GM13977 (cell line): ENCODE results near the gene ACTN2.
"Not testable (repeated sequence)": the region's sequence is repeated elsewhere in the genome, so short reads cannot be mapped to it uniquely, and the experiment has no call there.

Experiments used
- DNase-seq: peaks from one replicate; pipeline ENCODE4 v3.0.0; 2012; ENCODE audit warnings: low spot score
- in situ Hi-C: fragments of 300-500 bp; cut with MboI; formaldehyde crosslinking; loops from one replicate; pipeline ENCODE4 v1.12.0; 2022; ENCODE audit warnings: low sequenced_read_pairs, low pct_unique_long_range_greater_than_20kb, mixed read lengths, inconsistent platforms; ENCODE audit not compliant: unreplicated experiment
- TF ChIP-seq, protein P1 (sequence below): IDR thresholded peaks from 2 replicates; pipeline ENCODE4 v1.5.1; 2012; ENCODE audit warnings: mild to moderate bottlenecking, control low read depth; ENCODE audit not compliant: insufficient read depth; ENCODE audit errors: extremely low read depth, missing control alignments

ACTN2 gene

DNA sequence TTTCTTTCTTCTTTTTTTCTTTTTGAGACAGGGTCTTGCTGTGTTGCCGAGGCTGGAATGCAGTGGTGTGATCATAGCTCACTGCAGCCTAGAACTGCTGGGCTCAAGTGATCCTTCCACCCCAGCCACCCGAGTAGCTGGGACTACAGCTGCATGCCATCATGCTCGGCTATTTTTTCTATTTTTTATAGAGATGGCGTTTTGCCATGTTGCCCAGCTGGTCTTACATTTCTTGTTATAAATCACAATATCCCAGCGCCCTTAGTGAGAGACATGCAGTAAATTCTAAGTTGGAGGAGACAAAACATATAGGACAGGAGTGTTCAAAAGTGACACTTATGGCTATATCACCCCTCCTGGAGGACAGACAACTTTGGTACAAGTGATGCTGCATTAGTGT lies 31.3 kb upstream of the ACTN2 start:
- DNase-seq = no peak
- TF ChIP-seq, protein P1, sequence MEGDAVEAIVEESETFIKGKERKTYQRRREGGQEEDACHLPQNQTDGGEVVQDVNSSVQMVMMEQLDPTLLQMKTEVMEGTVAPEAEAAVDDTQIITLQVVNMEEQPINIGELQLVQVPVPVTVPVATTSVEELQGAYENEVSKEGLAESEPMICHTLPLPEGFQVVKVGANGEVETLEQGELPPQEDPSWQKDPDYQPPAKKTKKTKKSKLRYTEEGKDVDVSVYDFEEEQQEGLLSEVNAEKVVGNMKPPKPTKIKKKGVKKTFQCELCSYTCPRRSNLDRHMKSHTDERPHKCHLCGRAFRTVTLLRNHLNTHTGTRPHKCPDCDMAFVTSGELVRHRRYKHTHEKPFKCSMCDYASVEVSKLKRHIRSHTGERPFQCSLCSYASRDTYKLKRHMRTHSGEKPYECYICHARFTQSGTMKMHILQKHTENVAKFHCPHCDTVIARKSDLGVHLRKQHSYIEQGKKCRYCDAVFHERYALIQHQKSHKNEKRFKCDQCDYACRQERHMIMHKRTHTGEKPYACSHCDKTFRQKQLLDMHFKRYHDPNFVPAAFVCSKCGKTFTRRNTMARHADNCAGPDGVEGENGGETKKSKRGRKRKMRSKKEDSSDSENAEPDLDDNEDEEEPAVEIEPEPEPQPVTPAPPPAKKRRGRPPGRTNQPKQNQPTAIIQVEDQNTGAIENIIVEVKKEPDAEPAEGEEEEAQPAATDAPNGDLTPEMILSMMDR = no peak
- in situ Hi-C loops = no loop called here

DNA sequence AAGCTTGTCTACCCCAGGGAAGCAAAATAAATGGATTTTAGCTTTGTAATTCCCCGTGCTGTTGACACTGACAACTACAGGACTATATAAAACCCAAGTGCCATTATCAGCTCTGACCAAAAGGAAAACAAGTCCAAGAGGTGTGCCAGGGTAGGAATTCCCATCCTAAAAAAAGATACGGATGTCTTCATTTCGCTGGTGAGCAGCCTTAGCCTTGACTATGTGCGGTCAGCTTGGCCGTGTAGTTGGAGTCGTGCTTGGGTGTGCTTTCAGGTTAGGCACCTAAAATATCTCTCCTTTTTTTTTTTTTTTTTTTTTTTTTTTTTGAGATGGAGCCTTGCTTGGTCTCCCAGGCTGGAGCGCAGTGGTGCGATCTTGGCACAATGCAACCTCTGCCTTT lies 28.9 kb upstream of the ACTN2 start:
- TF ChIP-seq, protein P1 = no peak
- in situ Hi-C loops = no loop called here
- no peak for DNase-seq

DNA sequence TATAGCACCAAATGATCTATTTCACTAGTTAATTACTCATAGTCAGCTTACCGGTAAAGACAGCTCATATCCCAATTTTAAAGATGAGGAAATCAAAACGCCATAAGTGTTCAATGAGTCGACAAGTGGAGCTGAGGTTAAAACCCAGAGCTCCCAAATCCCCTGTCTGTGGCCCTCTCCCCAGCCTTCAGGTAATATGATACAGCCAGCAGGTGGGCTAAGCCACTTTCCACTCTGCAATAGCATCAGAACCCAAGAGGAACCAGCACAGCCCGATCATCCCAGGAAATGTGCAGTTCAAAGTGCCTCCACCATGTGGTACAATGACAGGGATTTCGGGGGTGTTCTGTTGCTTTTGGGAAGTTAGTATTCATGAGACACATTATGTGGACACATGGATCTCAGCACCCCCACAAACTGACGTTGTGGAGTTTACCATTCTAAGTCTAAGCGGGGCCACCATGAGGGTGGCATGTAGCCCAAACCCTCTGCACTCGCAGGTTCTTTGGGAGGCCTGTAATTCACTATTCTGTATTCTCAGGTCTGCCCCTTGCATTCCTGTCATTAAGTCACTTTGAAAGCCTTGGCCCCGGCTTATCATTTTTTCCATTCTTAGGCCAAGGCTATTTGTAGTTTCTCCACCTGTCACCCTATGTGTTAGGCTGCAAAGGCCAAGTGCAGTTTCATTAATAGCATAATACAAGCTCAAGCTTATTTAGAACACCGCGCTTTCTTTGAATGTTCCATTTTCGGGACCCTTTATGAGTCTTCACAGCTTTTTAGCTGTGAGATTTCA lies 26.3 kb upstream of the ACTN2 start:
- in situ Hi-C loops = no loop called here
- no peak for DNase-seq
- TF ChIP-seq, protein P1 = no peak

DNA sequence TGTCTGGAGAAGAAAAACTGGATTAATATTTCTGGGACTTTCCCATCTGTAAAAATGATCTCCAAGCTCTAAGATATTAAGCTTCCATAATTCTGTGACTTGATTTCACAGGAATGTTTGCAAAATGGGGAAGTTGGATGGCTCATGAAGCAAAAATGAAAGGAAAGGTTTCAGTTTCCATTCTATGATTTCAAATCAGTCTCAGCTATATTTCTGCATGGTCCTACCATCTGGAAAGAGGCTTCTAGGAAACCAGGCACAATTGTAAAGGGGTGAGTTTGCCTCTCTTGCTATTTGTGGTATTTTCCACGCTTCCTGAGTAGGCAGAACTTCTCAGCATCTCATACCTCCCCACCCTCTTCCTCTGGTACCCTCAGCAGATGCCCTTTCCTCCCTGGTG lies 22.4 kb upstream of the ACTN2 start:
- in situ Hi-C loops = no loop called here
- DNase-seq = no peak

DNA sequence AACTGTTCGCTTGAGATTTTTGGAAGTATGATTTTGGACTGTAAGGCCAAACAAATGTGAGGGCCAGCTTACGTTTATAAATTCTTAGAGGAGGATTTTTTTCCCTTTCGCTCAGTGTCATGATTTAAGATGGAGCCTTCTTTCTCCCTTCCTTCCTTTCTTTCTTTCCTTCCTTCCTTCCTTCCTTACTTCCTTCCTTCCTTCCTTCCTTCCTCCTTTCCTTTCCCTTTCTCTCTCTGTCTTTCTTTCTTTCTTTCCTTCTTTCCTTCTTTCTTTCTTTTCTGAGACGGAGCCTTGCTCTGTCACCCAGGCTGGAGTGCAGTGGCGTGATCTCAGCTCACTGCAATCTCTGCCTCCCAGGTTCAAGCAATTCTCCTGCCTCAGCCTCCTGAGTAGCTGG lies 17.4 kb upstream of the ACTN2 start:
- DNase-seq, in situ Hi-C loops: not testable (repeated sequence)

More for the DNA sequence above, 22.4 kb upstream of the ACTN2 start:
- TF ChIP-seq, protein P1 = no peak

DNA sequence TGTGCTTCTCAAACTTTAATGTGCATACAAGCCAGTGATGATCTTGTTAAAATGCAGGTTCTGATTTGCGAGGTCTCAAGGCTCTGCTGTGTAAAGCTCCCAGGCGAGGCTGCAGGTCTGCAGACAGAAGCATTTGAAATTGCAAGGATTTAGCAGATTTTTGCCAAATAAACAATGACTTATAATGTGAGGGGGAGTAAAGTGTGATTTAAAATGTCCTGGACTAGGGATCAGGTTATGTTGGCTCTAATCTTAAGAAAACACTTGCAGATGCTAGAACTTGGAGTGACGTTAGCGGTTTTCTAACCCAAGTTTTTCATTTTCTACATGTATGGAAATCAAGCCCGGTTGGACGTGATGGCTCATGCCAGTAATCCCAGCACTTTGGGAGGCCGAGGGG lies 16.2 kb upstream of the ACTN2 start:
- DNase-seq = no peak
- in situ Hi-C loops = no loop called here
- TF ChIP-seq, protein P1 = no peak

DNA sequence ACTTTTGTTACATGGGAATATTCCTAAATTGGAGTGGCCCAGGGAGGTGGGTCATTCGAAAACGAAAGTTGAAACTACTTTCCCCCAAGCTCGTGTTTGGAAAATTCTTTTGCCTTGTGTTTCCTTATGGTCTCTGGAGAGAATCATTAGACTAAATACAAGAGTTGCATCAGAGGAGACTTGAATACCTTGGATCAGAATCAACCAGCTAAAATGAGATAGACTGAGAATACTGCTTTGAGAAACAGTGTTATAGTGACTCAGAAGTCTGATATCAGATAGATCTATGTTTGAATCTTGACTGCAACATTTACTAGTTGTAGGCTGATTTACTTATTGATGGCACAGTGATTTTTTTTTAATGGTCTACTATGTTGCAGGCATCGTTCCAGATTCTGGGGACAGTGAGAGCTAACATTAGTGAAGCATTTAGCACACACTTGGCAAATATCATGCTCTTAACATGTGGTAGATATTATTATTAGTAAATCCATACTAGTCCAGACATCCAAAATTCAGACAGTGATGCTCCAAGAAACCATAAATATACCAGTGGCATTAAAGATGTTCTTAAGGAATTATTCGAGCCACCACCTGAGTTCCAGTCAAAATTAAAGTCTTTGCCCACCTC lies 12.9 kb upstream of the ACTN2 start:
- TF ChIP-seq, protein P1 = no peak
- in situ Hi-C loops = no loop called here
- DNase-seq = no peak
